COLO668 (cell line): ENCODE data around the gene RPS3A.
"Not testable (repeated sequence)": the region's sequence is repeated elsewhere in the genome, so short reads cannot be mapped to it uniquely, and the experiment has no call there.

ENCODE experiments used
- DNase-seq: peaks from one replicate; lab custom pipeline; 2025; ENCODE audit not compliant: unreplicated experiment; lab: John Stamatoyannopoulos, UW

RPS3A gene

DNA sequence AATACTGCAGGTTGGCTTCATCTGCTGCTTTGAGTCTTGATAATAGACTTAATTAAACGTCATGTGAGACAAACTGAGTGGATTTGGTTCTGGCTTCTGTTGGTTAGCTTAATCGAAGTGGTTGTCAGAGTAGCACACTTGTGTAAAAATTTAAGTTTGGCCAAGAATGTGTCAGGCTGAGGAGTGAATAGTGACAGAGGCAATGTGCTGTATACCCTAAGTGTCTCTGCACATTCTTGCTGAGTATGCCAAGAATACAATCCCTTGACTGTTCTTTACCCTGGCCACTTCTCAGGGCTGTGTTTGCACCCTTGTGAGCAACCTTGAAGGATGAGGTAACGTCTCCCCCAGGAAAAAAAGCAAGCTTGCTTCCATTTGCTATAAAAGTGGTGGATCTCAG lies 14.9 kb downstream of the RPS3A start:
- DNase-seq = no peak

DNA sequence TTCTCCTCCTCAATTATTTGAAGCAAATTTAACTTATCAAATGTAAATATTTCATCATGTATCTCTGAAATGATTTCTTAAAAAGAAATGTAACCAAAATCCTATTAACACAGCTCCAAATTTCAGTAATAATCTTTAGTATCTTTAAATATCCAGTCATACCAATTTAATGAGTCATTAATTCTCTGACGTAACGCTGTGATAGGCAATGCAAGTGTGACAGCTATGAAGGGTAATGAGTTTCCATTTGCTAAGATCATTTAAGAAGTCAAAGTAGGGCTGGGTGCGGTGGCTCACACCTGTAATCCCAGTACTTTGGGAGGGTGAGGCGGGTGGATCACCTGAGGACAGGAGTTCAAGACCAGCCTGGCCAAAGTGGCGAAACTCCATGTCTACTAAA lies 15.6 kb downstream of the RPS3A start:
- no peak for DNase-seq

DNA sequence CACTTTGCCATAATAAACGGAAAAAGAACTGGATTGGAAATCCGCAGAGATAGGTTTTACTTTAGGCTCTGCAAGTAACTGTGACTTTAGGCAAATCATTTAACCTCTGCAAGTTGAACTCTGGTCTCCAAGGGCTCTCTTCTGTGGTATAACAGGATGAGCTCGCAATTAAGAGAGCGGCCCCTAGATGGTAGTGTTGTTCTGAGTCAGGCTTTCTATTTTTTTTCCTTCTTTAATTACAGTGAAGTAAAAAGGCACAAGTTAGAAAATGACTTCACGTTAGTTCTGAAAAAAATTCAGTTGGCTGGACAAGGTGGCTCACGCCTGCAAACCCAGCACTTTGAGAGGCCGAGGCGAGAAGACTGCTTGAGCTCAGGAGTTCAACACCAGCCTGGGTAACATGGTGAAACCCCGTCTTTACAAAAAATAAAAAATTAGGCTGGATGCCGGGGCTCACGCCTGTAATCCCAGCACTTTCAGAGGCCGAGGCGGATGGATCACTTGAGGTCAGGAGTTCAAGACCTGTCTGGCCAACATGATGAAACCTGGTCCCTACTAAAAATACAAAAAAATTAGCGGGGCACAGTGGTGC lies 18.0 kb downstream of the RPS3A start:
- DNase-seq = peak; percentile 51

DNA sequence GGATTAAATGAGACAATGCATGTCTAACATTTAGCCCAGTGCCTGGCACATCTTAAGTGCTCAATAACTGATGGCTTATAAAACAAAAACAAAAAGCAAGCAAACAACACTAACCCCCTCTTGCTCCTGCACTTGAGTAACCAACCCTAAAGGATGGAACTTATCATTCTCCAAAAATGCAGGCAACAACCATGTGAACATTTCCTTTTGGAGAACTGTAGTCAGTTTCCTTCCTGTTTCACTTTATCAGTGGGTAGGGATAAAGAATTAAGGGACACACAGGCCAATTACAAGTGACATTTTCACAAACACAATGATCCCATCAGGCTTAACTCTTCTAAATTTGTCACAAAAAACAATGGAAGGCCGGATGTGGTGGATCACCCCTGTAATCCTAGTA lies 30.4 kb downstream of the RPS3A start:
- no peak for DNase-seq

- DNase-seq = no peak
These were observed 33.9 kb downstream of the RPS3A start for GRCh38 chr4:151133311-151133710.

DNA sequence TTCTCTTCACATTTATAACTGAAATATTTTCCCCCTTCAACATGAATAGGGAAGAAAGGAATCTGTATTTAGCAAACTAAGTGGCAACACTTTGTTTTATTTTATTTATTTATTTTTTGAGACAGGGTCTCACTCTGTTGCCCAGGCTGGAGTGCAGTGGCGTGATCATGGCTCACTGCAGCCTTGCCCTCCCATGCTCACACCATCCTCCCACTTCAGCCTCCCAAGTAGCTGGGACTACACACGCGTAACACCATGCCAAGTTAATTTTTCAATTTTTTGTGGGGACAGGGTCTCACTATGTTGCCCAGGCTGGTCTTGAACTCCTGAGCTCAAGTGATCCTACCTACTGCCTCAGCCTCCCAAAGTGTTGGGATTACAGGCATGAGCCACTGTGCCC lies 36.6 kb downstream of the RPS3A start:
- DNase-seq = not testable (repeated sequence)

- DNase-seq = no peak
These were observed 40.4 kb downstream of the RPS3A start for GRCh38 chr4:151139814-151140213.

DNA sequence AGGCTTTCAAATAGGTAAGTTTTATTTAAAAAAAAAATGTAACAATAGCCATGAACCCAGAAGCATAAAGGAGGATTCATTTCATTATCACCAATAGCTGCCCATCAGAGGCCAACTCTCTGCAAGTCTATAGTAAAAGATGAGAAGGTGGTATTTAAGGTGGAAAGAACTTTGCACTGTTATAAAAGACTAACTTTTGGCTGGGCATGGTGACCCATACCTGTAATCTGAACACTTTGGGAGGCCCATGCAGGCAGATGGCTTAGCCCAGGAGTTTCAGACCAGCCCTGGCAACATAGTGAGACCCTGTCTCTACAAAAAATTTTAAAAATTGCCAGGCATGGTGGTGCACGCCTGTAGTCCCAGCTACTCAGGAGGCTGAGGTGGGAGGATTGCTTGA lies 43.3 kb downstream of the RPS3A start:
- DNase-seq = no peak

DNA sequence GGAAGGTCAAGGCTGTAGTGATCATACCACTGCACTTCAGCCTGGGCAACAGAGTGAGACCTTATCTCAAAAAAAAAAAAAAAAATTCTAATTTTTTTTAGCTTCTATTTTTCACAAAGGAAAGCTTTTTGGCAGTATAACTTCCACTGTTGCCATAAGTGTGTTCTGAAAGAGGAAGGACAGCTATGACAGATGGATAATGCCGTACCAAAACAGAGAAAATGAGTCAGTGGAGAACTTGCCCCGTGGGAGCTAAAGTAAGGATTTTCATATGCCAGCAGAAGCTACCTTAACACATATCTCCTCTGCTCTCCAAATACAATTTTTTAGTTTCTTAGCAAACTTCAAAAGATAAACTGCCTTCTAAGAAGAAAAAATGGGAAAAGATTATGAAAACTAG lies 43.7 kb downstream of the RPS3A start:
- no peak for DNase-seq

- DNase-seq = no peak
These were observed 44.4 kb downstream of the RPS3A start for GRCh38 chr4:151143811-151144210.

GRCh38 chr4:151144329-151145072 lies 45.1 kb downstream of the RPS3A start:
- no peak for DNase-seq

GRCh38 chr4:151147000-151147399 lies 47.6 kb downstream of the RPS3A start:
- DNase-seq = no peak

- DNase-seq = no peak
These were observed 48.8 kb downstream of the RPS3A start for GRCh38 chr4:151148261-151148660.

DNA sequence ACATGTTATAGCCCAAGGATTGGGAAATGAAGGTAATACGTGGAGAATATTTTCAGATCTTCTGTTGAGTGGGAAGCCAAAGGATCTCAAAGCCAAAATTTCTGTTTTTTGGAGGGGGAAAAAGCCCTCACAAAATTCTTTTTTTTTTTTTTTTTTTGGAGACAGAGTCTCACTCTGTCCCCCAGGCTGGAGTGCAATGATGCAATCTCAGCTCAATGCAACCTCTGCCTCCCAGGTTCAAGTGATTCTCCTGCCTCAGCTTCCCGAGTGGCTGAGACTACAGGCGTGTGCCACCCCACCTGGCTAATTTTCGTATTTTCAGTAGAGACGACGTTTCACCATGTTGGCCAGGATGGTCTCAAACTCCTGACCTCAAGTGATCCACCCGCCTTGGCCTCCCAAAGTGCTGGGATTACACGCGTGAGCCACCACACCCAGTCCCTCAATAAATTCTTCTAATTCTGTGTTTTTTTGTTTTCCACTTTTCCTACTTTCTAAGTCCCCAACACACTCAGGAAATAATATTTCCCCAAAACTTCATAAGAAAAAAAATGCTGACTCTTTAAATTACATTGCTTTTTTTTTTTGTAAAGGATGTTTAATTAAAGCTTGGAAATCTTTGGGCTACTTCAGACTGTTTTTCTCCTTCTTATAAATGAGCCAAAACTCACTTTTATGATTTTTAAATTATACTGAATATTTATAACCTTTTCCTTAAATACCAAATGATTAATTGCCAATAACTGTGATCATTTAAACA lies 51.6 kb downstream of the RPS3A start:
- no peak for DNase-seq

- DNase-seq = no peak
These were observed 52.6 kb downstream of the RPS3A start for GRCh38 chr4:151152028-151152427.

- no peak for DNase-seq
These were observed 54.2 kb downstream of the RPS3A start for GRCh38 chr4:151153585-151153984.
